Large intestine (tissue), 3 donors: ENCODE data around the gene DHX36. TPM values are rescaled to one million over a fixed set of nuclear protein-coding genes. Genes with fewer than 3 reads are reported as not detected.

ENCODE experiments used
- DNase-seq, 2 donors: peaks; one replicate each; pipeline versions ENCODE4 v3.0.0 to v3.0.0-alpha.2; 2013
- H3K27ac ChIP-seq: one replicate; pipeline ENCODE4 v1.5.1; 2013; ENCODE audit warnings: low read length
- H3K27me3 ChIP-seq: 2 replicates; pipeline ENCODE4 v1.6.1; 2013; ENCODE audit warnings: low read length; ENCODE audit not compliant: control insufficient read depth, insufficient read depth
- H3K36me3 ChIP-seq: 2 replicates; pipeline ENCODE4 v1.6.1; 2013; ENCODE audit warnings: low read length; ENCODE audit not compliant: control insufficient read depth, insufficient read depth
- H3K4me1 ChIP-seq: one replicate; pipeline ENCODE4 v1.6.1; 2013; ENCODE audit warnings: low read length; ENCODE audit not compliant: control insufficient read depth, insufficient read depth
- H3K4me3 ChIP-seq: one replicate; pipeline ENCODE4 v1.5.1; 2013; ENCODE audit warnings: low read length
- H3K9me3 ChIP-seq: one replicate; pipeline ENCODE4 v1.6.1; 2013; ENCODE audit warnings: mild to moderate bottlenecking, low read depth, low read length, moderate library complexity; ENCODE audit not compliant: control insufficient read depth
- WGBS: methylation state at CpG from one replicate; pipeline ENCODE4 v1.1.5; 2013; ENCODE audit warnings: low lambda C conversion rate; ENCODE audit not compliant: insufficient coverage; 5-methylcytosine and 5-hydroxymethylcytosine counted together
- polyA plus RNA-seq: library from polyadenylated mRNA; unstranded; fragments of 120-200 nt; gene quantifications from one replicate; pipeline ENCODE4 v1.2.1, GENCODE V29; 2013

The DHX36 gene
- polyA plus RNA-seq, 1 donor: 51.9 TPM

DNA sequence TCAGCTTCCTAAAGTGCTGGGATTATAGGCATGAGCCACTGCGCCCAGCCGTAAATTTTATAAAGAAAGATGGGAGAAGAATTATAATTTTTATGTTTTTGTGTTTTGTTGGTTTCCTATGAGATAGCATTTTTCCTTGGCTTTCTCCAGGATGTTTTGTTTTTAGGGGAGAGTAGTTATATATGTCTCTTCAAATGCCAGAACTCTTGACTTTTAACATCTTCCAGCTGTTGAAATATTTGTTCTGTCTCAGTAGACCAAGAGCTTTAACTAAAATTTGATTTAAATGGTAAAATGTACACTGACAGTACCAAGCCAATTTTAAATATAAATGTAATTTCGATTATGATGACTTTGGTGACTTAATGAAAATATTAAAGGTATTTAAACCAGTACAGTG is 96.8 kb downstream of the DHX36 start:
- DNase-seq: no peak
- no CpG with 5 or more reads among the region's 3 CpGs for WGBS
- Histone ChIP-seq H3K4me3 (no peak overlapping the region), H3K9me3 (no peaks in the 10 kb centered on the region), H3K27ac (no peak overlapping the region), H3K36me3 (peaks cover 2% of the 10 kb centered on the region), H3K4me1 (no peaks in the 10 kb centered on the region), H3K27me3 (no peaks in the 10 kb centered on the region)

DNA sequence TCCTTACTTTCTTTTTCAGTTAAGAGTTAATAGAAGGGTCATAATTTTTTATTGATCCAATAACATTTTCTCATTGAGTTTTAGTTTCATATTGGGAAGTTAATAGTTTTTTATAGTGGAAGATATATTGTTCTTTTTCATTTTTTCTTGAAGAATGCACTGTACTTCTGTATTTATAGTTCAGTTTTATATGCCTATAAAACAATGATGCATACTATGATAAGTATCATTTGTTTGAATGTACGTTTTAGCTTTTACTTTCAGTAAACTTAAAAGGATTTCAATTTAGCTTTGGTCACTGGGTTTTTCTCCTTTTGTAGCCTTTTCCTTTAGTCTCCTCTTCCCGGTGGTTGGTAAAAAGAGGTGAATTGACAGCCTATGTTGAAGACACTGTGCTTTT is 98.8 kb downstream of the DHX36 start:
- H3K27me3 ChIP-seq: no peaks in the 10 kb centered on the region
- no peak overlapping the region for H3K4me3 ChIP-seq
- no peak for DNase-seq
- no peaks in the 10 kb centered on the region for H3K9me3 ChIP-seq
- no peak overlapping the region for H3K27ac ChIP-seq
- no peaks in the 10 kb centered on the region for H3K4me1 ChIP-seq
- WGBS: 100% methylated on average over 1 of the region's 2 CpGs
- H3K36me3 ChIP-seq: peaks cover 2% of the 10 kb centered on the region

DNA sequence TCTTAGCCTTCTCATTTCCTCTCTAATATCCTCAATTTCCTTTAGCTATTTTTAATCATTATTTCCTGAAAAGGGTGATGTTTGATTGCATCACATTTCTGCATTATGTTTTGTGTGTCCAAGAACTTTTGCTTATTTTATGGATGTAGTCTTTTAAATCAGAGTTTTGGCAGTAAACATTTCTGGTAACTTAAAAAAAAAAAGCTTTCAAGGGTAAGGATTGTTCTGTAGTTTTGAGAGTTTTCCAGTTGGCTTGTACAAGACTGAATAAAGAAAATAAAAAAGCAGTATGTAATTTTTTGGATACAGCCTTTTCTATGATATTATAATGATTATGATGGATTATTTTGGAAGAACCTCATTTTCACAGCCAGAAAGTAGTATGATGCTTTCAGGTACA is 99.4 kb downstream of the DHX36 start:
- Histone ChIP-seq H3K4me3 (no peak overlapping the region), H3K4me1 (no peaks in the 10 kb centered on the region), H3K27ac (no peak overlapping the region), H3K9me3 (no peaks in the 10 kb centered on the region), H3K27me3 (no peaks in the 10 kb centered on the region), H3K36me3 (peaks cover 5% of the 10 kb centered on the region)
- DNase-seq: no peak

DNA sequence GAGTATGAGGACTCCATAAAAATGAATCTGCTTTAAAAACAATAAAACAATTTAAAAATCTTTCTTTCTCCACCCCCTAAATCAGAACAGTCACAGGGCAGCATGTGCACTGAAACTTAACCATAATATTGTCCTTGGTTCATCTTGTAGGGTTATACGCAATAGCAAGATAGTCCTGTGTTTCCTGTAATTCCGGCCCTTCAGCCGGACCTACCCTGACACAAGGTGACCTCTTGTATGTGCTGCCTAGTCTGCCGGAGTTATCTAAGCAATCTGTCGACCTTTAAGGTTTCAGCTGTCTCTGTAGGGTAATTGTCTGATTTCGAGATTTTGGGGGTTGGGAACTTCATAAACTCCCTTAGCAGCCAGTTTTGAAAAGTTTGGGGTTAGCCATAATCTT is 99.9 kb downstream of the DHX36 start:
- Histone ChIP-seq H3K27me3 (no peaks in the 10 kb centered on the region), H3K9me3 (no peaks in the 10 kb centered on the region), H3K27ac (no peak overlapping the region), H3K4me3 (no peak overlapping the region), H3K4me1 (no peaks in the 10 kb centered on the region), H3K36me3 (peaks cover 5% of the 10 kb centered on the region)
- no peak for DNase-seq
- WGBS: no CpG with 5 or more reads among the region's 6 CpGs

DNA sequence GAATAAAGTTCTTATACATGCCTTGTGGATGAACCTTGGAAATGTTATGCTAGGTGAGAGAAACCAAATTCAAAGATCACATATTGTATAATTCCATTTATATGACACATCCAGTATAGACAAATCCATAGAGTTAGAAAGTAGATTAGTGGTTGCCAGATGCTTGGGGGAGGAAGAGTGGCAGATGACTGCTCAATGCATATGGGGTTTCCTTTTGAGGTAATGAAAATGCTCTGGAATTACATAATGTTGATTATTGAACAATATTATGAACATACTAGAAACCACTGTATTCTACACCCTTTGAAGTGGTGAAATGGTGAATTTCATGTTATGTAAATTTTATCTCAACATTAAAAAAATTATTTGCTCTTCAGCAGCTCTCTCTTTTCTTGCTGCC is 100.8 kb downstream of the DHX36 start:
- H3K4me3 ChIP-seq: no peak overlapping the region
- H3K27me3 ChIP-seq: no peaks in the 10 kb centered on the region
- DNase-seq: no peak
- H3K36me3 ChIP-seq: peaks cover 3% of the 10 kb centered on the region
- no peak overlapping the region for H3K27ac ChIP-seq
- no peaks in the 10 kb centered on the region for H3K4me1 ChIP-seq
- no peaks in the 10 kb centered on the region for H3K9me3 ChIP-seq

Other genes with a start within 250 kb of the DHX36 start
- 12.6 TPM for gene ARHGEF26, start 203.1 kb downstream of the DHX36 start, polyA plus RNA-seq
- not detected for gene GPR149, start 105.7 kb upstream of the DHX36 start, polyA plus RNA-seq